ENCODE results near the gene PRKCH.

Gene PRKCH

DNA sequence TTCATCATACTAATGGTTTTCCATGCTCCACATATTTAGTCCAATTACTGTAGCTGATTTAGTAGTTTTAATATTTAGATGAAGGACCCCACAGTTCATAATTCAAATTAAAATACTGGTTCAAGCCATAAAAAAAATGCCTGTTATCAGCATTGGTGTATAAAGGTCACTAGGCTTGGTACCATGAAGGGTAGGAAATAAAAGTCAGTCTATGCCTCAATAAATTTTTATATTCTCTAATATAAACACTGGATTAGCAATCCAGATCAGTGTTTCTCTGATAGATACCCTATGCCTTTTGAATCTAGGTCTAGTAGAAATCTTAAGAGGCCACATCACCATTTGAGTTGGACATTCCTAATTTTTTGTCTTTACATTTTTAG, 210.7 kb downstream of the PRKCH start:
- DNase-seq (ENCODE audit: low read depth): no peak

DNA sequence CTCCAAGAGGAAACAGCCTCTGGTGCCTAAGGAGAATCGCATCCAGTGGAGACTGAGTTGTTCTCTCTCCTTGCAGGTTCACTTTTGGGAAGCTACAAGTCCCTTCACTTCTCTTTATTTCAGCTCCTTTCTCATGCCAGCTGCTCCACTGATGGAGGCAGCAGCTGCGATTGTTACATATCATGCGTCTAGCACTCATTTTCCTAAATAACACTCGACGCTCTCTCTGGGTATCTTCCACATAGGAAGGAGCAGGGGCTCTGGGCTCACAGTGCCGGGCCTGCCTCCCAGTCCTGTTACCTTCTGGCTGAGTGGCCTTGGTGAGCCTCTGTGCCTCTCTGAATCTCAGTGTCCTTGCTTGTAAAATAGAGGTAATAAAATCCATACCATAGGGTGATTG, 211.4 kb downstream of the PRKCH start:
- no peak for DNase-seq (ENCODE audit: low read depth)

DNA sequence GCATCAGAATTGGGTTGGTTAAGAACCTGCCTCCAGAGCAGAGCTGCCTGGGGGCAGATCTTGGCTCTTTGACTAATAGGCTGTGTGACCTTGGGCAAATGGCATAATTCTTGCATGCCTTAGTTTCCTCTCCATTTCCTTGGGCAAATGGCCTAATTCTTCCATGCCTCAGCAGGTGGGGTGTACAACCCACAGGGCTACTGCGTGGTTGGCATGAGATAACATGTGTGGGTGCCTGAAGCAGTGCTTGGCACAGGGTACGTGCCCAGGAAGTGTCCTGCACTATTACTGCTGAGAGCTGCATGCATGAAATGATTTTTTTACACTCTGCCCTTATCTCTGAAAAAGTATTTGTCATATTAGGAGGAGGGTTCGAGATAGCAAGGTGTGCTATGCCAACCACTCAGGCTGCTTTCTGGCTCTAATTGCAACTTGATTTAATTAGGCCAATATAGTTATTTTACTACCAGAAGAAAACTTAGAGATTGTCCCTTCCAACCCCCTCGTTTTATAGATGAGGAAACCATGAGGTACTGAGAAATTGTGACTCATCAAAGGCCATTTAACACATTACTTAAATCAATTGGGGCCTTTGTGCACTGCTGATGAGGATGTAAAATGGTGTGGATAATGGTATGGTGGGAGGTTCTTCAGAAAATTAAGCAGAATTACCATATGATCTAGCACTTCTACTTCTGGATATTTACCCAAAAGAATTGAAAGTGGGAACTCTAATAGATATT, 212.3 kb downstream of the PRKCH start:
- no peak for DNase-seq (ENCODE audit: low read depth)

DNA sequence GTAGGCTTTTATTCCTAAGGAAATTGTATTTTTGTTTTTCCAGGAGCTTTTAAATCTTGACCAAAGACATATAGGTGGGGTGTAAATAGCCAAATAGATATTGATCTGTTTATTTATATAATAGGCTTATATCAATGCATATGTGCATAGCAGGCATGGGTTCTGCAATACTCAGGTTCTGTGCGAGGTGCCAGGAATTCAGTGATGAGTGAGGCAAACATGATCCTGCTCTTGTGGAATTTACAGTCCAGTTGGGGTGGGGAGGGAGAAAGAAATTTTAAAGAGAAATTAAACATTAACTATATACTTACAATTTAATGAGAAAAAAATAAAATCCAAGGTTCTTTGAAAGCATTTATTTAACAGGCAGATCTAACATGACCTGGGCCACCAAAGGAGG, 213.7 kb downstream of the PRKCH start:
- DNase-seq (ENCODE audit: low read depth): no peak

DNA sequence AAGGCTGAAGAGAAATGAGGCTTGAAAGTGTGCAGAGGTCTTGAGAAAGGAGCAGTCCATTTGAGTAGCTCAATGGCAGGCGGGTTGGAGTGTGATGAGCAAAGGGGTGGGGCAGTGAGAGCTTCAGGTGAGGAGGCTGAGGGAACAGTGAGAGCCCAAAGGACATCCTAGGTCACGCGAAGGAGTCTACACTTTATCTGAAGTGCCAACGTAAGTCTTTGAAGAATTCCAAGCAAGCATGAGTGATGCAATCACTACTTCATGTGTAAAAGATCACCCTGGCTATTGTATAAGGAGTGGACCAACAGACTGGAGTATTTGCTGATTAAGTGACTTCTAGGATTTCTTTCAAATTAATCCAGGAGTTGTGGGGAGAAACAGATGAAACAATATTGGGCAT, 214.1 kb downstream of the PRKCH start:
- DNase-seq (ENCODE audit: low read depth): no peak

DNA sequence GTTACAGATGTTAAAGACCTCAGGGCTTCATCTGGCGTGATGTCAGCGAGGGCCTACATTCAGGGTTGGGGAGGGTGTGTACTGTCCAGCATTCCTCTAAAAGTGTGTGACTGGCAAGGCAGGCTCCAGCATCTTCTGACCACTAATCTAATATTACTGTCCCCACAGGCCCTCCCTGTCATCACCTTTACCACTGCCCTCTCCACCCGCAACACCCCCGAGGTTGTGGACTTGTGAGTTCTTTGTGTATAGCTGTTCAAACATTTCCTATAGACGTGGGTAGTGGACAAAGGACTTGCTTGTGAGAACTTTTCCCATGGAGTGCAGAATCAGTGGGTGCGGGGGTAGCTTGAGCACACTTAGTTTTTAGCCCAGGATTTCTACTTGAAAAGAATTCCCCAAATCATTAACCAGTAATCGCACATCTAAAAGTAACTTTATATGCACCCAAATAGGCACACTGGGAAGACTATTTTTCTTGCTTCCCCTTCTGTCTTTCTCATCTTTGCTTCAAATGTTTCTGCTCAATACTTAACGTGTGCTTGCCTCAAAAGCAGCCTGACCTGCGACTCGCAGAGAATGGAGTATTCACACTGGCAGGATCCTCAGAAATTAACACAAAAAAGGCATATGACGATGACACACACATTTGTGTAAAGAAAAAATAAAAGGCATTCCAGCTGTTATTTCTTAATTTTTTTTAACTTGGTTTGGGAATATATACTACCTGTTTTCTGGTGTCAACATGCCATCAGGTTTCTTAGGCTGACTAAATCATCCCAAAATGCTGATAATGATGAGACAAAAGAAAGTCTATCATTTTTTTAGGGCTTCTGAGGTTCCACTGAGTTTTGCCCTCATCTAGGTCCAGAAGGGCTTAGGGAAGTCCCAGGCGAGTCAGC, 215.5 kb downstream of the PRKCH start:
- DNase-seq (ENCODE audit: low read depth): no peak

DNA sequence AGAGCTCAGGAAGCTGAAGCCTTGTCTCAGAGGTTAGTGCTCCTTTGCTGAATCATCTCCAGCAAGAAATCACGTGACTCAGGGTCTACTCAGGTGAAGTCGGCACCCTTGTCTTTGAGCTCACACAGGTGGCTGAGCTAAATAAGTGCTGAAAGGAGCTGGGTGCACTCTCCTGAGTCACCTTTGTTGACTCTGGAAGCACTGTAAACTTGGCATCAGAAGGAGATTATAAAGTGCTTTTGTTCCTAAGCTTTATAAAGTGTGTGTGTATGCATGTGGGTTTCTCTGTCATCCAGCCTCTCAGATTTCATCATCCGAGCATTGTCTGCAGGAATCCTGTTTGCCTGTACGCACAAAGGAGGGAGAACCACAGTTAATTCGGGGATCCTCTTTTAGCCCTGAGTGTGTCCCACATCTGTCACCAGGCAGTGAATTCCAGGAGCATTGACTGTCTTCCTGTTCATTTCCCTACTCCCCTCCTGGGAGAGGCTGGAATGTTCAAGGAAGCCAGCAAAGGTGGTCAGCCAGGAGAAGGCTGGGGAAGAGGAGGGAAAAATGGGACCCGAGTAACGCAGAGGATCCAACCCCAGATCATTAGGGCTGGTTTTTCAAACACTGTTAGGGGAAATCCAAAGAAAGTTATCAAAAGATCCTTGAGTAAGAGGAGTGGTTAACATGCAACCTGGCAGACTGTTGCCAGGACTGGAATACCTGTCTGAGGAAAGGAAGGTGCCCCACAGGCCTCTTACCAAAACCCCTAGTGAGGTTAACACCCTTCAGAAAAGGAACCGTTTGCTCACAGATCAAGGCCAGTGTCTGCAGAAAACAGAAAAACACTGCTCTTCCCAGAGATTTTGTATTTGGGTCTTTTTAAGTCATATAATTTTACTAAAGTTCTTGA, 216.4 kb downstream of the PRKCH start:
- peak; percentile 79 for DNase-seq (ENCODE audit: low read depth)

DNA sequence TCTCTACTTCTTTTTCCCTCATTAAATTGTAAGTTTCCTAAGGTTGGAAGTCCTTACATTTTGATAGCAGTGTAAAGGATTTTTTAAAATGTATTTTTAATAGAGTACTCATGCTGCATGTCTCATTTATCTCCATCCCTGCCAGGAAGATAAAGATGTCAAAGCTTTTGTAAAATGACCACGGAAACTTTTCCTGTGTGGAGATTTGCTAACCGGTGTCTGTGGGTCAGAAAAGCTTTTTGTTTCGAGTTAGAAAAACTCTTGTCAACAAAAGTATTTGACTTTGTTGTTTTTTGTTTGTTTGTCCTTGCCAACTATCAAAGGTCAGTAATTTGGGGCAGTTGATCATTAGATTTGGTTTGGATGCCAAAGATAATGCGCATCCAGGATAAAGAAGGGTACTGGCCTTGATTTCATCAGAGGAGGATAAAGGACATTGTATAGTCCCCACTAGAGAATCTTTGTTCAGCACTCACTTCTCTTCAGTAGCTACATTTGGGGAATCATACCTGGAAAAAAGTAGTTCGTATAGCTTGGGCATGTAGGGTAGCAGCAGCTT, 217.2 kb downstream of the PRKCH start:
- DNase-seq (ENCODE audit: low read depth): no peak

DNA sequence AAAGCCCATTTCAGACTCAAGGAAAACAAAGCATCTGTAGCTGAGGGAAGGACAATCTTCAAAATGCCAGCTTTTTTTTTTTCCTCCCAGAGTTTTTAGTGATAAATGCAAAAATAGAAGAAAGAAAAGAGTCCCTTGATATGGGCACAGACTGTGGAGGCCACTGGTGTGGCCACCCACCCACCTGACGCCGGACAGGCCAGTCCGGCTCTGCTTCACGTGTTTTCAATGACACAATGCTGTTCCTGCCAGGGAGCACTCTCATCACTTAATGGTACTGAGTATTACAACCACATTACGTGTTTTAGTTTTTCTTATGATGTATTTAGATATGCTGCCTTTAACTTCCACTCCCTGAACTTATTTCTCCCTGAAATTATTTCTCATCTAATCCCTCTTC, 218.3 kb downstream of the PRKCH start:
- DNase-seq (ENCODE audit: low read depth): no peak

DNA sequence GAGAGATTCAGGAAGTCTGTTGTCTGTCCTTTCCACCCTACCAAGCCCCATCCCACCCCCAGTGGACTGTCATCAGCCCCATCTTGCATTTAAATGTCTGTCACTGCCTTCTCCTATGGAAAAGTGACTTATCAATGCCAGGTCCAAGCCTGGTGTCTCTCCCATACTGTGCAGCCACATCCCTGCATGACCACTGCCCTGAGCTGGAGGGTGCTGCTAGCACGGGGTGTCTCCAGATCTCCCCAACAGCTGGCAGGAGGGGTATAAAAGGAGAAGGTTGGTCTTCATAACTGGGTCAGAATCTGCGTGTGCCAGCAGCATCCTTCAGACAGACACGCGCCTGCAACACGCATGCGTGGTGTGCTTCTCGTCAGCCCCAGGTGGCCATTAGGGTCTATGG, 219.6 kb downstream of the PRKCH start:
- no peak for DNase-seq (ENCODE audit: low read depth)

DNA sequence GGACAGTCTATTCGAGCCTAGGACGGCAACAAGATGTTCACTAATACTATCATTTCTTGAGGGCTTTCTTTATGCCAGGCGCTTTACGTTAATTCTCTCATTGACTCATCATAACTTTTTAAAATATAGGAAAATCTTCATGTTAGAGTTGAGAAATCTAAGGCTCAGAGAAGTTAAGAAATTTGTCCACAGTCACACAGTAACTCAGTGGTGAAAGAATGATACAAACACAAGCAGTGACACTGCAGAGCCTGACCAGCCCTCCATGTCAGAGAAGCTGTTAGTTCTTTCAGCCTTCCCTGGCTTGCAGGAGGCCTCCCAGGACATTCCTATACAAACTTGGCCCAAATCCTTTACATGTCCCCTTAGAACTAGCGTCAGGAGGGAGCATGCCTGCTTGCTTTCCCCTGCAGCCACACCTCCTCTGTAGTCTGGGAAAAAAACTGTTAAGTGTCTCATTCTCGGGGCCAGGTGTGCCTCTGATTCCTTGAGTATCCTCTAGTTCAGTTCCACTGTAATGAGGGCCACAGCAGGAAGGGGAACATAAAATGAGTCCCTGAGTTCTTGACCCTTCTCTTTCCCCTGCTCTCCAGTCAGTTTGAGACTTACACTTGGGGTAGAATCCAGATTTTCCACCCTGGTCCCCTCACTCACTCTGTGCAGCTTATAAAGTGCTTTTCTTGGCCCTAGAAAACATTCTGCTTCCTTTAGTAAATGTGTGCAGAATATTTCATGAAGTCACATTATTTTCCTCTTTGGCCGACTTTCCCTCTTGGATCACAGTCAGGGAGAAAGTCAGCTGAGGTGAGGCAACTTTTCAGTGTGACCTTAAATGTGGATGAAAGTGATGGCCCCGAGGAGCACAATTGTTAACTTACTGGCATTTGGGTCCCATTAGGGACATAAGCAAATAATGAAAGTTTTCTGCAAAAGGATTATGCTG, 221.7 kb downstream of the PRKCH start:
- DNase-seq (ENCODE audit: low read depth): no peak

DNA sequence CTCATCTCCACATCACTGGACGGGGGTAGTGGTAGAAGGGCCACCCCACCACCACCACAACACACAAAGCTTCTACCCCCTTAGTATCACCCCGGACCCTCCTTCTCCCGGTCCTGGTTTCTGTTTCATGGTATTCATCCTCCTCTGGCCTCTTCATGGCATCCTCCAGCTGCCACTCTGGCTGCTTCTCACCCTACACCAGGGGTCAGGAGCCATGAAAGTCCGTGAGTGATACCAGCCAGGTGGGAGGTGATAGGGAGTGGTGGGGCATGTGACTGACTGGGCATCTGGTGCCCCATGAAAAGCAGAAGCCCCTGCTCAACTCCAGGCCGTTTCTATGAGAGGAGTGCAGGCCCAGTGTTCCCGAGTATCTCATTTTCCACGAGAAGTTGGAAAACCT, 222.6 kb downstream of the PRKCH start:
- DNase-seq (ENCODE audit: low read depth): no peak

DNA sequence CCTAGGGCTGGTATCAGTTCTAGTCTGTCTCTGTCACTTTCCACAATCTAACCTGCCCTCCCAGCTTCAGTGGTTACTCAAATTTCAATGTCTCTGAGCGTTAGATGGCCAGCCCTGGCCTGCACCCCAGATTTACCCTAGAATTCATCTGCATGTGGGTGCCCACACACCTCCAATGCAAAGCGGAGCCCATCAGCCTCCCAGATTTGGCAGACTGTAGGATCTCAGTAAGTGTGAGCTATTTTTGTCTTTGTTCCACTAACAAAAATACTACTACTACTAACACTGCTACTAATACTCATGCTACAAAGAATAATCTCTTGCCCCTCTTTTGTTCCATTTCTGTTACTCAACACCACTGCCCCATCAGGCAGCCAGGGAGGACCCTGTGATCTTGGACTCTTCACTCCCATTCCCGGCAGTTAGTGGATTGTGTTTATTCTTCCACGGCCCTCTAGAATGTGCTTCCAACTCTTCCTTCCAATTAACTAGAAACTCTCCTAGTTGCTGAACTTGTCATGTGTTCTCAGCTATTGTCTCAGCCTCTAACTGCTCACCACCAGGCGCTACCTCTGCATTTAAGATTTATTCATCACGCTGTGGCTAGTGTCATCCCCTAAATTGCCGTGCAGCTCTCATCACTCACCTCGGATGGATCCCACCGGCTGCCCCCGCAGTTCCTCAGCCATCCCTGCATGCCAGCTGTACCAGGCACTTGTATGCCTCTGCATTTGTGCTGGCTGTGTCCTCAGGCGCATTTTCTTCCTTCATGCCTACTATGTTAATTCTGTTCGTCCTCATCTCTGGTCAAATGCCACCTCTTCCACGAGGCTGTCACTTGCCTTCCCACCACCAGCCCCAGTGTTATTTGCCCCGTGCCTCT, 223.3 kb downstream of the PRKCH start:
- DNase-seq (ENCODE audit: low read depth): no peak

DNA sequence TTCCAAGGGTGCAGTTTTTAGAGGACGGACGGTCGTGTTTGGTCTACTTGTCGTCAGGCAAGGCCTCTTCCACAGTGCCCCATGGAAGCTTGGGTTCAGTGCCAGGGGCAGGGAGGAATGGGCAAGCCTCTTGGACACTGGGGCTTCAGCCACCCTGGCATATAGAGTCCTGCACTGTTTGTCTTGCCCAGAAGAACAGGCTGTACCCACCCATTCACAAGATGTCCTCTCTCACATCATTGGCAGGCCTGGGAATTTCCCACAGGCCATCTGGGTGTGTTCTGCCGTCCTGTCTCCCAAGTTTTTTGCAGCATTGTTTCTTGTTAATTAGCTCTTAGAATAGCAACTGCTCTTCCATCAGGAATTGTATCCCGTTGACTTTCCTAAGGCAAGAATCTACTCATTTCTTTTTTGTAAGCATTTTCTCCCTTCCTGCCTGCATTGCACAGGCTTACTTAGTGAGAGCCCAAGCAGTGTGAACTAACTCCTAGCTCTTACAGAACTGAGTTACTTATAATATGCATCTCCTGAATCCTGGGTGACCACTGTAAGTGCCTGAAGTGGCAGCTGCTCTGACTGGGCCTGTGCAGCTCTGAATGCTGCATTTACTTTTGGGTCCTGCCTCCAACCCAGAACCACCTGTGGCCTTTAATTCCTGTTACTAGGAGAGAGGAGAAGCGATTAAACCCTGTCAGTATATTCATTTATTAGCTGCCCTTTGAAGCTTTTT, 224.5 kb downstream of the PRKCH start:
- no peak for DNase-seq (ENCODE audit: low read depth)

DNA sequence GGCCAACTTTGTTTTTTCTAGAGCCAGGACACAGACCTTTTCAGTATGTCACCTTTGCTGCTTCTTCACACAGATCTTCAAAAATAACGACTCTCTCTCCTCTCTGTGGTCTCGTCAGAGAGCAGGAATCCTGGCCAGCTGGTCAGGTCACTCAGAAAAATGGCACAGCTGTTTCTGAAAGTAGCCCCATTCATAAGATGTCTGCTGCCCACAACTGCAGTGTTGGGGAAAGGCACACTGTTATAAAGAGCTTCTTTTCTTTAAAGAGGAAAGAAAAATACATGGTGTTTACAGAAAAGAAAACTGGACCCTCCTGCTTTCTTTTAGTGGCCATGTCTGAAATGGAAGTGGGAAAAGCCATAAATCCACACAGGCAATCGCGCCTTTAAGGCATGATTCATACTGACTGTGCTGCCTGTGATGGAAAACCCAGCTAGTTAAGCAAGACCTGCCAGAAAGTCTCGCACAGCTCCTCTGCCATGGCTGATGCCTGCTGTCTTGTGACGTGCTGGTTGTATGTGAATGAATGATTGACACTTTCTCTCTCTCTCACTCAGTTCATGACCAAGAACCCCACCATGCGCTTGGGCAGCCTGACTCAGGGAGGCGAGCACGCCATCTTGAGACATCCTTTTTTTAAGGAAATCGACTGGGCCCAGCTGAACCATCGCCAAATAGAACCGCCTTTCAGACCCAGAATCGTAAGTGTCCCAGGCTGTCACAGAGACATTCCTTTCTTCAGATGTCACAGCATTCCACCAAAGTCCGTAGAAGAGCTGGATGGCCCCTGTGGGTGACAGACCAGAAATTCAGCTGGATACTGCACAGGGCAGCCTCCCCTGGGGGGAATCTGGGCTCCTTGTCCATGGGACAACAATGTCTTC, 226.0 kb downstream of the PRKCH start:
- DNase-seq (ENCODE audit: low read depth): peak; percentile 90

DNA sequence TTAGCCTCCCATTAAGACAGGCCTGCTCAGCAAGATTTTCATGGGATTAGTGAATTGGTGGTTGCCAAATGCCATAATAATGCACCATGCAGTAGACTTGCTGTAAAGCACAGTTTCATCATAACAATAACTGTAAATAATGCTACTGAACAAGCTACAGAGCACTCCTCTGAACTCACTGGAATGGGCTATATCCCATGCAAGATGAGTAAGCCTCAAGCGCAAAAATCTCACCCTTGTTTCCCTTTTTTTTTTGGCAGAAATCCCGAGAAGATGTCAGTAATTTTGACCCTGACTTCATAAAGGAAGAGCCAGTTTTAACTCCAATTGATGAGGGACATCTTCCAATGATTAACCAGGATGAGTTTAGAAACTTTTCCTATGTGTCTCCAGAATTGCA, 228.0 kb downstream of the PRKCH start:
- DNase-seq (ENCODE audit: low read depth): no peak

DNA sequence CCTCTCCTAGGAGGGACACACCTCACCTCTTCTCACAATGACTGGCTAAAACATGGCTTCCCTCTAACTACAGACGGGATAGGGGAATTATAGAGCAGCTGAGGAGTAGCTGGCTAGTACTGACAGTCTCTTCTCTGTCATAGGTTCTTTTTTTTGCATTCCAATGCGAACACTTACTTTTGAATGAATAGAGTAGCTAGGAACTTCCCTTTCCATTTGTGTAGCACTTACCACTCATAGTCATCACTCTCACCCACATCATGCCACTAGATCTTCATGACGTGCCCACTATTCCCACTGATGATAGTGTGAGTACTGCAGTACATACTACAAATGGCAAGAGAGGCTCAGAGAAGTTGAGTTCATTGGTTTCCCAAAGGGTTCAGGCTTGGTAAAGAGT, 230.0 kb downstream of the PRKCH start:
- DNase-seq (ENCODE audit: low read depth): no peak

DNA sequence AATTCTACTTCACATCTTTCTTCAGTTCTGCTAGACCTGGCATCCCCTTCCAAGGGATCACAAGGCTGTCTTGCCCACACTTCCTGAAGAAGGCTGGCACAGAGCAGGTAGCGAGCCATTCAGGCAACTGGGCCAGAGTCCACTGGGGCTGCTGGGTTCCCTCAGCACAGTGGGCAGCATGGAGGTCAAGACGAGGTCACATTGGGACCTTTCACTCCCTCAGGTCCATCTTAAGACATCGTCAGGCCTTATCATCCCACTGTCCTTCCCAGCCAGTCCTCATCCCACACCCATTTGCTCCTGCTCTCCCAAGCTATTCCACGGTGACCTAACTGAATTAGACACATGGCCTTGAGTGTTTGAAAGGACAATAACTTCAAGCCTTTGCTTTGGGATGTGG, 230.9 kb downstream of the PRKCH start:
- no peak for DNase-seq (ENCODE audit: low read depth)

Measured in ELR (cell line).